ENCODE data around the gene EYS. TPM values are rescaled to one million over a fixed set of nuclear protein-coding genes. Genes with fewer than 3 reads are reported as not detected.

The EYS gene
- polyA plus RNA-seq, 2 of the 4 experiments (the other 2 are of a cell fraction) = 0.03 to 0.06 TPM

DNA sequence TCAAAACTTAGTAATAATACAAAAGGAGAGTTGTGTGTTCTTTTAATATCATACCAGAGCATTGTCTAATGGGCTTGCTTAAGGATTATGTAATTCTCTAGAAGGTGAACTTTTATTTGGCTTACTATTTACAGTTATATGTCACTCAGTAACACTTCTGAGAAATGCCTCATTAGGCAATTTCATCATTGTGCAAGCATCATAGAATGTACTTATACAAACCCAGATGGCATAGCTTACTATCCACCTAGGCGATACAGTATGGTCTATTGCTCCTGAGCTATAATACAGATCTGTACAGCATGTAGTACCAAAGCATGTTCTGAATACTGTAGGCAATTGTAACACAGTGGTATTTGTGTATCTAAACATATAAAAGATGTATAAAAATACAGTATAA, 1731.3 kb downstream of the EYS start:
- POLR2A ChIA-PET = no interaction called here
- no peak for ATAC-seq

DNA sequence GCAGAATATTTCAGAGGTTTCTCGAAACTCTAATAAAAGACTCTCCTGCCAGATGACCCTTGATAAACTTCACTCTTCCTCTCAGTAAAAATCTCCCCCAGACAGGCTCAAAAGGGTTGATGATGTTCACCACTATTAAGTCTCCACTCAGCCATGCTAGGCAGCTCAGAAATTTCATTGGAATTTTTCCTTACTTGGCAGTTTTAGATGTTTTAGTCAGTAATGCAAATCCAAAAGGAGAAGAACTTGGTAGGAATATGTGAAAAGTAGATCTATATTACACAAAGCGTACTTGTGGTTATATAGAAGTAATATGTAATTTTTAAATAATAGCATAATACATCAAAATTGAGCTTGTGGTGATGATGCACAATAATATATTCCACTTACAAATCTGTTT, 1738.4 kb downstream of the EYS start:
- H3K9me3 ChIP-seq = no peaks in the 10 kb centered on the region
- DNase-seq (ENCODE audit: low read depth in 1 of 2, low spot score in 1 of 2) (no peak), FAIRE-seq (no peak), ATAC-seq (no peak)
- CTCF ChIA-PET = no interaction called here
- TF ChIP-seq SMC3 (IDR thresholded peaks at IDR 0.05) = no peak
- no peak for TF ChIP-seq POLR2AphosphoS2 (conservative IDR thresholded peaks at IDR 0.05; ENCODE audit: low read length)
- TF ChIP-seq FOXS1 (CRISPR knock-in tag; IDR thresholded peaks at IDR 0.05) = no peak
- no peak for TF ChIP-seq RARB (CRISPR knock-in tag; IDR thresholded peaks at IDR 0.05)
- no peak for TF ChIP-seq RCOR1 (IDR thresholded peaks at IDR 0.05; ENCODE audit: low read depth, low read length)
- TF ChIP-seq POLR2A (IDR thresholded peaks at IDR 0.05; ENCODE audit: low read length) = no peak
- TF ChIP-seq, protein P1, sequence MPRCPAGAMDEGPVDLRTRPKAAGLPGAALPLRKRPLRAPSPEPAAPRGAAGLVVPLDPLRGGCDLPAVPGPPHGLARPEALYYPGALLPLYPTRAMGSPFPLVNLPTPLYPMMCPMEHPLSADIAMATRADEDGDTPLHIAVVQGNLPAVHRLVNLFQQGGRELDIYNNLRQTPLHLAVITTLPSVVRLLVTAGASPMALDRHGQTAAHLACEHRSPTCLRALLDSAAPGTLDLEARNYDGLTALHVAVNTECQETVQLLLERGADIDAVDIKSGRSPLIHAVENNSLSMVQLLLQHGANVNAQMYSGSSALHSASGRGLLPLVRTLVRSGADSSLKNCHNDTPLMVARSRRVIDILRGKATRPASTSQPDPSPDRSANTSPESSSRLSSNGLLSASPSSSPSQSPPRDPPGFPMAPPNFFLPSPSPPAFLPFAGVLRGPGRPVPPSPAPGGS (IDR thresholded peaks at IDR 0.05) = no peak
- TF ChIP-seq, protein P2, sequence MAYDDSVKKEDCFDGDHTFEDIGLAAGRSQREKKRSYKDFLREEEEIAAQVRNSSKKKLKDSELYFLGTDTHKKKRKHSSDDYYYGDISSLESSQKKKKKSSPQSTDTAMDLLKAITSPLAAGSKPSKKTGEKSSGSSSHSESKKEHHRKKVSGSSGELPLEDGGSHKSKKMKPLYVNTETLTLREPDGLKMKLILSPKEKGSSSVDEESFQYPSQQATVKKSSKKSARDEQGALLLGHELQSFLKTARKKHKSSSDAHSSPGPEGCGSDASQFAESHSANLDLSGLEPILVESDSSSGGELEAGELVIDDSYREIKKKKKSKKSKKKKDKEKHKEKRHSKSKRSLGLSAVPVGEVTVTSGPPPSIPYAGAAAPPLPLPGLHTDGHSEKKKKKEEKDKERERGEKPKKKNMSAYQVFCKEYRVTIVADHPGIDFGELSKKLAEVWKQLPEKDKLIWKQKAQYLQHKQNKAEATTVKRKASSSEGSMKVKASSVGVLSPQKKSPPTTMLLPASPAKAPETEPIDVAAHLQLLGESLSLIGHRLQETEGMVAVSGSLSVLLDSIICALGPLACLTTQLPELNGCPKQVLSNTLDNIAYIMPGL (CRISPR knock-in tag; IDR thresholded peaks at IDR 0.05; ENCODE audit: borderline replicate concordance) = no peak
- TF ChIP-seq USF2 (IDR thresholded peaks at IDR 0.05) = no peak
- no peak for TF ChIP-seq MAFK (IDR thresholded peaks at IDR 0.05; ENCODE audit: partially characterized antibody)
- no peak for TF ChIP-seq PHF8 (IDR thresholded peaks at IDR 0.05; ENCODE audit: borderline replicate concordance, low read depth)
- TF ChIP-seq, protein P3, sequence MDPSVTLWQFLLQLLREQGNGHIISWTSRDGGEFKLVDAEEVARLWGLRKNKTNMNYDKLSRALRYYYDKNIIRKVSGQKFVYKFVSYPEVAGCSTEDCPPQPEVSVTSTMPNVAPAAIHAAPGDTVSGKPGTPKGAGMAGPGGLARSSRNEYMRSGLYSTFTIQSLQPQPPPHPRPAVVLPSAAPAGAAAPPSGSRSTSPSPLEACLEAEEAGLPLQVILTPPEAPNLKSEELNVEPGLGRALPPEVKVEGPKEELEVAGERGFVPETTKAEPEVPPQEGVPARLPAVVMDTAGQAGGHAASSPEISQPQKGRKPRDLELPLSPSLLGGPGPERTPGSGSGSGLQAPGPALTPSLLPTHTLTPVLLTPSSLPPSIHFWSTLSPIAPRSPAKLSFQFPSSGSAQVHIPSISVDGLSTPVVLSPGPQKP (IDR thresholded peaks at IDR 0.05; ENCODE audit: low read depth, low read length) = no peak
- TF ChIP-seq EHMT2 (IDR thresholded peaks at IDR 0.05; ENCODE audit: low read depth) = no peak
- no peak for TF ChIP-seq TP53 (CRISPR knock-in tag; IDR thresholded peaks at IDR 0.05)
- TF ChIP-seq CEBPB (IDR thresholded peaks at IDR 0.05) = no peak
- no peak for TF ChIP-seq HOXB13 (CRISPR knock-in tag; IDR thresholded peaks at IDR 0.05; ENCODE audit: low read depth)
- TF ChIP-seq KDM5A (IDR thresholded peaks at IDR 0.05) = no peak
- no peak for TF ChIP-seq CBX8 (IDR thresholded peaks at IDR 0.05)
- no peak for TF ChIP-seq HDAC2 (IDR thresholded peaks at IDR 0.05)
- TF ChIP-seq, protein P4, sequence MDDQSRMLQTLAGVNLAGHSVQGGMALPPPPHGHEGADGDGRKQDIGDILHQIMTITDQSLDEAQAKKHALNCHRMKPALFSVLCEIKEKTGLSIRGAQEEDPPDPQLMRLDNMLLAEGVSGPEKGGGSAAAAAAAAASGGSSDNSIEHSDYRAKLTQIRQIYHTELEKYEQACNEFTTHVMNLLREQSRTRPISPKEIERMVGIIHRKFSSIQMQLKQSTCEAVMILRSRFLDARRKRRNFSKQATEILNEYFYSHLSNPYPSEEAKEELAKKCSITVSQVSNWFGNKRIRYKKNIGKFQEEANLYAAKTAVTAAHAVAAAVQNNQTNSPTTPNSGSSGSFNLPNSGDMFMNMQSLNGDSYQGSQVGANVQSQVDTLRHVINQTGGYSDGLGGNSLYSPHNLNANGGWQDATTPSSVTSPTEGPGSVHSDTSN (IDR thresholded peaks at IDR 0.05) = no peak
- no peaks in the 10 kb centered on the region for H3K4me1 ChIP-seq
- POLR2A ChIA-PET = no interaction called here
- H3K27ac ChIP-seq = no peak overlapping the region
- 23% methylated on average over 2 of the region's 2 CpGs for WGBS (ENCODE audit: missing lambda C conversion rate)
- H3K4me2 ChIP-seq = no peak overlapping the region
- H3K4me3 ChIP-seq = no peak overlapping the region

More for the DNA sequence above, 1731.3 kb downstream of the EYS start:
- Histone ChIP-seq H3K27ac (no peak overlapping the region), H3K9me3 (no peaks in the 10 kb centered on the region), H3K4me1 (no peaks in the 10 kb centered on the region), H3K4me3 (no peak overlapping the region), H3K4me2 (no peak overlapping the region)
- WGBS (ENCODE audit: missing lambda C conversion rate) = no CpG with 5 or more reads among the region's 1 CpG
- FAIRE-seq (no peak), DNase-seq (ENCODE audit: low read depth in 1 of 2, low spot score in 1 of 2) (no peak)
- CTCF ChIA-PET = no interaction called here
- TF ChIP-seq KDM1A (IDR thresholded peaks at IDR 0.05; ENCODE audit: low read depth) (no peak), SMC3 (IDR thresholded peaks at IDR 0.05) (no peak), ZSCAN20 (CRISPR knock-in tag; IDR thresholded peaks at IDR 0.05) (no peak), CEBPB (IDR thresholded peaks at IDR 0.05) (no peak), TFCP2L1 (CRISPR knock-in tag; IDR thresholded peaks at IDR 0.05) (no peak), PHF8 (IDR thresholded peaks at IDR 0.05; ENCODE audit: borderline replicate concordance, low read depth) (no peak), JUN (IDR thresholded peaks at IDR 0.05) (no peak), CHD2 (IDR thresholded peaks at IDR 0.05; ENCODE audit: low read length, partially characterized antibody) (no peak), SREBF2 (IDR thresholded peaks at IDR 0.05) (no peak), RARB (CRISPR knock-in tag; IDR thresholded peaks at IDR 0.05) (no peak), TP53 (CRISPR knock-in tag; IDR thresholded peaks at IDR 0.05) (no peak), RFX5 (IDR thresholded peaks at IDR 0.05) (no peak), HOXB13 (CRISPR knock-in tag; IDR thresholded peaks at IDR 0.05; ENCODE audit: low read depth) (no peak), NPAS2 (CRISPR knock-in tag; IDR thresholded peaks at IDR 0.05; ENCODE audit: borderline replicate concordance) (no peak), BHLHE40 (IDR thresholded peaks at IDR 0.05; ENCODE audit: low read depth, low read length) (no peak), HDAC2 (IDR thresholded peaks at IDR 0.05) (no peak)
- TF ChIP-seq, protein P5, sequence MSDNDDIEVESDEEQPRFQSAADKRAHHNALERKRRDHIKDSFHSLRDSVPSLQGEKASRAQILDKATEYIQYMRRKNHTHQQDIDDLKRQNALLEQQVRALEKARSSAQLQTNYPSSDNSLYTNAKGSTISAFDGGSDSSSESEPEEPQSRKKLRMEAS (IDR thresholded peaks at IDR 0.05) = no peak

Measured in A549 (cell line).